Stromal cell of bone marrow (primary cell): ENCODE results near the gene RAVER1.
"Not testable (repeated sequence)": the region's sequence is repeated elsewhere in the genome, so short reads cannot be mapped to it uniquely, and the experiment has no call there.

ENCODE experiments used
- DNase-seq: peaks from one replicate; pipeline ENCODE4 v3.0.0-alpha.2; 2012; ENCODE audit warnings: low read depth

RAVER1 gene

DNA sequence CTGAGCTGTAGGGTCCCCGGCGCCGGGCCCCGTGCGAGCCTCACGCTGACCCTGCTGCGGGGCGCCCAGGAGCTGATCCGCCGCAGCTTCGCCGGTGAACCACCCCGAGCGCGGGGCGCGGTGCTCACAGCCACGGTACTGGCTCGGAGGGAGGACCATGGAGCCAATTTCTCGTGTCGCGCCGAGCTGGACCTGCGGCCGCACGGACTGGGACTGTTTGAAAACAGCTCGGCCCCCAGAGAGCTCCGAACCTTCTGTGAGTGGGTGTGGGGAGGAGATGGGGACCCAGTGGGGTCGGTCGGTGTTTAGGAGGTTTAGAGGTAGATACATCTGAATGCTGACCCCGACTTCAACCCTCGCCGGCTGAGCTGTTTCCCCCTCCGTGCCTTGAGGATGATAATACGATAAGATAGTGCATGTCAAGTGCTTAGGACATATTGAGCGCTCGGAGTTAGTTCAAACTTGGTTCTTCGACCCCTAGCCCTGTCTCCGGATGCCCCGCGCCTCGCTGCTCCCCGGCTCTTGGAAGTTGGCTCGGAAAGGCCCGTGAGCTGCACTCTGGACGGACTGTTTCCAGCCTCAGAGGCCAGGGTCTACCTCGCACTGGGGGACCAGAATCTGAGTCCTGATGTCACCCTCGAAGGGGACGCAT is 41.6 kb downstream of the RAVER1 start:
- no peak for DNase-seq

- DNase-seq = no peak
Observed at GRCh38 chr19:10290876-10291553, 42.3 kb downstream of the RAVER1 start.

DNA sequence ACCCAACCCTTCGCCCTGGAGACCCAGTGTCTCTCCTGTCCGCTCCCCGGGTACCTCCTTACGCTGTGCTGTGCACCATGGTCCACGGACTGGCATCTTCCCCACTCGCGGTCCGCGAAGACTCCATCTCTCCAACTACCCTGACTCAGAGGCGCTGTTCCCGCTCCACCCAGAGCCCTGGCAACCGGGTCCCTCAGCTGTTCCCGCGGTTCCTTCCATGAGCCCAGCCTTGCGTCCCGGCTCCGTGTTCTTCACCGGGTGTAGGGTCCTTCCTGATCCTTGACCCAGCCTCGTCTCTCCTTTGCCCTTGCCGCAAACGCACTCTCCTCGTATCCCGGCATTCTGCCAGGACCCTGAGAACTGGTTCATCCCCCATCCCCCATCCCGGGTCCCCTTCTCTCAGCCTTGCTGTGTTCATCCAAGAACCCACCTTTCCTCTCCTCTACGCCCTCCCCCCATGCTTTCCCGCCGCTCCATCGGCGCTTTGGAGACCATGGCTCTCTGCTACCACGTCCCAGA is 42.9 kb downstream of the RAVER1 start:
- no peak for DNase-seq

GRCh38 chr19:10289836-10290356 is 43.4 kb downstream of the RAVER1 start, which contains the start of gene ICAM5:
Gene ICAM5 (plus strand): TSS chr19:10289952. CDS start chr19:10290044, 92 bp downstream.
- DNase-seq = no peak

DNA sequence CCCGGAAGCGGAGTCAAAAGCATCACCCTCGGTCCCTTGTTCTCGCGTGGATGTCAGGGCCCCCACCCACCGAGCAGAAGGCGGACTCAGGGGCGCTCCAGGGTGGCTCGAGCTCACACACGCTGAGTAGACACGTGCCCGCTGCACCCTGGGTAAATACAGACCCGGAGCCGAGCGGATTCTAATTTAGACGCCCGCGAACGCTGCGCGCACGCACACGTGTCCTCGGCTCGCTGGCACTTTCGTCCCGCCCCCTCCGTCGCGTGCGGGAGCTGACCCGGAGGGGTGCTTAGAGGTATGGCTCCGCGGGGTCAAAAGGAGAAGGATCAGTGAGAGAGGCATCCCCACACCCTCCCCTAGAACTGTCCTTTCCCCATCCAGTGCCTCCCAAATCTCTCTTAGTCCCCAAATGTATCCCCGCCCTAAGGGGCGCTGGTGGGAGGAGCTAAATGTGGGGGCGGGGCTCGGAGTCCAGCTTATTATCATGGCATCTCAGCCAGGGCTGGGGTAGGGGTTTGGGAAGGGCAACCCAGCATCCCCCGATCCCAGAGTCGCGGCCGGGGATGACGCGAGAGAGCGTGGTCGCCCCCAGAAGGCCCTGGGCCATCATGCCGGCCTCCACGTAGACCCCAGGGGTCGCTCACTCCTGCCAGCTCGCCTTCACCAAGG is 44.0 kb downstream of the RAVER1 start:
- no peak for DNase-seq

DNA sequence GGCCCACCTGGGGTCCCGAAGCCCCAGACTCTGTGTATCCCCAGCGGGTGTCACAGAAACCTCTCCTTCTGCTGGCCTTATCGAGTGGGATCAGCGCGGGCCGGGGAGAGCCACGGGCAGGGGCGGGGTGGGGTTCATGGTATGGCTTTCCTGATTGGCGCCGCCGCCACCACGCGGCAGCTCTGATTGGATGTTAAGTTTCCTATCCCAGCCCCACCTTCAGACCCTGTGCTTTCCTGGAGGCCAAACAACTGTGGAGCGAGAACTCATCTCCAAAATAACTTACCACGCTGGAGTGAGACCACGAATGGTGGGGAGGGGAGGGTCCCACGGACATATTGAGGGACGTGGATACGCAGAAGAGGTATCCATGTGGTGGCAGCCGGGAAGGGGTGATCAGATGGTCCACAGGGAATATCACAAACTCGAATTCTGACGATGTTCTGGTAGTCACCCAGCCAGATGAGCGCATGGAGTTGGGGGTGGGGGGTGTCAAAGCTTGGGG is 44.6 kb downstream of the RAVER1 start:
- DNase-seq = no peak

- DNase-seq = no peak
Observed at GRCh38 chr19:10286803-10287737, 46.3 kb downstream of the RAVER1 start, which contains the start of gene ICAM4. Gene ICAM4 (plus strand): TSS chr19:10286955. CDS start chr19:10287013, 58 bp downstream.

DNA sequence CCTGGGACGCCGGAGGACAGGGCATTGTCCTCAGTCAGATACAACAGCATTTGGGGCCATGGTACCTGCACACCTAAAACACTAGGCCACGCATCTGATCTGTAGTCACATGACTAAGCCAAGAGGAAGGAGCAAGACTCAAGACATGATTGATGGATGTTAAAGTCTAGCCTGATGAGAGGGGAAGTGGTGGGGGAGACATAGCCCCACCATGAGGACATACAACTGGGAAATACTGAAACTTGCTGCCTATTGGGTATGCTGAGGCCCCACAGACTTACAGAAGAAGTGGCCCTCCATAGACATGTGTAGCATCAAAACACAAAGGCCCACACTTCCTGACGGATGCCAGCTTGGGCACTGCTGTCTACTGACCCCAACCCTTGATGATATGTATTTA is 47.9 kb downstream of the RAVER1 start:
- no peak for DNase-seq

GRCh38 chr19:10284960-10285278 is 48.4 kb downstream of the RAVER1 start:
- no peak for DNase-seq

DNA sequence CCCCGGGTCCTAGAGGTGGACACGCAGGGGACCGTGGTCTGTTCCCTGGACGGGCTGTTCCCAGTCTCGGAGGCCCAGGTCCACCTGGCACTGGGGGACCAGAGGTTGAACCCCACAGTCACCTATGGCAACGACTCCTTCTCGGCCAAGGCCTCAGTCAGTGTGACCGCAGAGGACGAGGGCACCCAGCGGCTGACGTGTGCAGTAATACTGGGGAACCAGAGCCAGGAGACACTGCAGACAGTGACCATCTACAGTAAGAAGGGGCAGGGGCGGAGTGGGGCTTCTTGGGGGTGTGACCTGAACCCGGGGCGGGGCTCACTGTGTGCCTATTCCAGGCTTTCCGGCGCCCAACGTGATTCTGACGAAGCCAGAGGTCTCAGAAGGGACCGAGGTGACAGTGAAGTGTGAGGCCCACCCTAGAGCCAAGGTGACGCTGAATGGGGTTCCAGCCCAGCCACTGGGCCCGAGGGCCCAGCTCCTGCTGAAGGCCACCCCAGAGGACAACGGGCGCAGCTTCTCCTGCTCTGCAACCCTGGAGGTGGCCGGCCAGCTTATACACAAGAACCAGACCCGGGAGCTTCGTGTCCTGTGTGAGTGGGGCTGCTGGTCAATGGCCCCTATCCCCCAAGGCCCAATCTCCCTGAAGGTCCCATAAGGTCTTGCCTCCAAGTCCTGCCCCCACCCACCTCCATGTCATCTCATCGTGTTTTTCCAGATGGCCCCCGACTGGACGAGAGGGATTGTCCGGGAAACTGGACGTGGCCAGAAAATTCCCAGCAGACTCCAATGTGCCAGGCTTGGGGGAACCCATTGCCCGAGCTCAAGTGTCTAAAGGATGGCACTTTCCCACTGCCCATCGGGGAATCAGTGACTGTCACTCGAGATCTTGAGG is 49.0 kb downstream of the RAVER1 start:
- DNase-seq = no peak

DNA sequence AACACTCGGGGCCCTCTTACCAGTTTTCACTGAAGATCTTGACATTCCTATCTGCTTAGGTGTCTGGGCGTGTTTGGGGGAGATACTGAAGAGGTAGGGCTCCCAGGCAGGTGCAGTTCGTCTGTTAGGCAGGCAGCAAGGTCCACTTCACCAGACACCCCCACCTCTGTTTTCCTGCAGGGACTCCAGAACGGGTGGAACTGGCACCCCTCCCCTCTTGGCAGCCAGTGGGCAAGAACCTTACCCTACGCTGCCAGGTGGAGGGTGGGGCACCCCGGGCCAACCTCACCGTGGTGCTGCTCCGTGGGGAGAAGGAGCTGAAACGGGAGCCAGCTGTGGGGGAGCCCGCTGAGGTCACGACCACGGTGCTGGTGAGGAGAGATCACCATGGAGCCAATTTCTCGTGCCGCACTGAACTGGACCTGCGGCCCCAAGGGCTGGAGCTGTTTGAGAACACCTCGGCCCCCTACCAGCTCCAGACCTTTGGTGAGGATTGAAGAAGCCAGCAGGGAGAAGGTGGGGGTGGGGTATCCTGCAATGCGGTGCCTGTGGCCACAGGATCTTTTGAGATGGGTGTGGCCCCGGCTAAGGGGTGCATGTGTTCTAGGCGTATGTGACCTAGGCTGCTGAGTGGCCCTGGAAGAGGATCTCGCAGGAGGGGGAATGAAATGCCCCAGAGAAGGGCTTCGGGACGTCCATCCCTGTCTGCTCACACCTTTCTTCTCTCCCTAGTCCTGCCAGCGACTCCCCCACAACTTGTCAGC is 49.8 kb downstream of the RAVER1 start:
- DNase-seq = no peak

DNA sequence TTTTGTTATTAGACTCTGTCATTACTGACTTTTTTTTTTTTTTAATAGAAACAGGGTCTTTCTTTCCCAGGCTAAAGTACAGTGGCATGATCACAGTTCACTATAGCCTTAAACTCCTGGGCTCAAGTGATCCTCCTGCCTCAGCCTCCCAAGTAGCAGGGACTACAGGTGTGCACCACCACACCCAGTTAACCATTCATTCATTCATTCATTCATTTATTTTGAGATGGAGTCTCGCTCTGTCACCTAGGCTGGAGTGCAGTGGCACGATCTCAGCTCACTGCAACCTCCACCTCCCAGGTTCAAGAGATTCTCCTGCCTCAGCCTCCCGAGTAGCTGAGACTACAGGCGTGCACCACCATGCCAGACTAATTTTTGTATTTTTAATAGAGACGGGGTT is 51.3 kb downstream of the RAVER1 start:
- not testable (repeated sequence) for DNase-seq

- DNase-seq = no peak
Observed at GRCh38 chr19:10279737-10280442, 53.4 kb downstream of the RAVER1 start.

DNA sequence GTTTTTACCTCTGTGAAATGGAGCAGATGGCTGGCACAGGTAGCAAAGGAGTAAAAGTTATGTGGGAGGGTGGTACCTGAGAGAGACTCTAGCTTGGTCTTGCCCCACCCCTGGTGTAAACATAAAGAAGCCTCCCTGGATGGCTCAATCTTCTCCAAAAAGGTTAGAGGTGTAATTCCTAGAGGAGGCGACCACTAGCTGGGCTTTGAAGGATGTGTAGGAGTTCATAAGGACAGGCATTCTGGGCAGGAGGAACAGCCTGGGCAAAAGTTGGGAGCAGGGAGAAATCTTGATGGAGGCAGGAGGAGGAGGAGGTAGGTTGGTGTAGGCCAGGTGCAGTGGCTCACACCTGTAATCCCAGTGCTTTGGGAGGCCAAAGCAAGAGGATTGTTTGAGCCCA is 54.4 kb downstream of the RAVER1 start:
- DNase-seq = no peak

DNA sequence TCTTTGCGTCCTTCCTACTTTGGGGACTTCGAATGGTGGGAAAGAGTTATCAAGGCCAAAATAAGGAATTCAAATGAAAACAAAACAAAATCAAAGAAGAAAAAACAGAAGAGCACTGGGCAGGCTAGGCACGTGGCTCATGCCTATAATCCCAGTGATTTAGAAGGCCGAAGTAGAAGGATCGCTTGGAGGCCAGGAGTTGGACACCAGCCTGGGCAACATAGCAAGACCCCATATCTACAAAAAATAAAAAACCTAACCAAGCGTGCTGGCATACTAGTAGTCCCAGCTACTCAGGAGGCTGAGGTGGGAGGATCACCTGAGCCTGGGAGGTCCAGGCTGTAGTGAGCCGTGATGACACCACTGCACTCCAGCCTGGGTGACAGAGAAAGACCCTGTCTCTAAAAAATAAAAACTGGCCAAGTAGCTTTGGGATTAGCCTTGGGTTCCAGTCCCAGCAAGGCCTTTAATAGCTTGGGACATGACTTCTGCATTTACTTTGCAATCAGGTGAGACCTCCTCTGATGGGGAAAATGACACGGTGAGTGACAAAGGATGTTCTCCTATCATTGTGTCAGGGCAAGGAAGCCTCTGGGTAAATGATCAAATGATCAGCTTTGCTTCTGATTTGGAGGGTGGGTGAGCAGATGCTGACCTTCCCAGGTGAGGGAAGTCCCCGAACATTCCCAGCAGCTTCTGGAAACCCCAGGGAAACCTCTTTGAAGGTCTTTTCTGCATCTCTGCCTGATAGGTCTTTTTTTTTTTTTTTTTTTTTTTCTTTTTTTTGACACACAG is 55.3 kb downstream of the RAVER1 start:
- DNase-seq = no peak

GRCh38 chr19:10274589-10274988 is 58.7 kb downstream of the RAVER1 start:
- no peak for DNase-seq

DNA sequence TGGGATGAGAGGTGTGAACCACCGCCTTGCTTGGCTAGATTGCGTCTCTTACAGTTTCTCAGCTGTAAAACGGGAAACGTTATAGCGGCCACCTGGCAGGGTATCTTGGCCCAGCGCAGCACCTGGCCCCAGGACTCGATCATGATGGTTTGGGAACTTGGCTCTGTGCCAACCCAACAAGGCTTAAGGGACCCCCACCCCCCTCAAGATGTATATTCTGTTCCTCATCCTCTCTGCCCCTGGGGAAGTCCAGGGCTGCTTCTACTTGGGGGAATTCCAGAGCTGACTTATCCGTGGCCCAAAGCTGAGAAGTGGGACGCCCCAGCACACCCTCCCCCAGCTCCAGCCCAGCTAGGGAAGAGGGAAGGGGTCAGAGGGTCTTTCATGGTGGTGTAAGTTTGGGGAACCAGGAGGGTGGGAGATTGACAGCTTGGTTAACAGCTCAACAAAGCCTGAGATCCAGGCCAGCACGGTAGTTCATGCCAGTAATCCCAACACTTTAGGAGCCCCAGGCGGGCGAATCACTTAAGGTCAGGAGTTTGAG is 61.7 kb downstream of the RAVER1 start:
- no peak for DNase-seq
